HepG2 (cell line): Measurements from ENCODE around the gene BCAS2. TPM values are rescaled to one million over a fixed set of nuclear protein-coding genes. Genes with fewer than 3 reads are reported as not detected.

Experiments
- ARNT ChIP-seq: fragments of 450-650 bp; IDR thresholded peaks from 2 replicates; pipeline ENCODE4 v1.6.1; 2017
- CEBPG ChIP-seq: IDR thresholded peaks from 2 replicates; pipeline ENCODE4 v1.6.1; 2016
- CREM ChIP-seq, 2 experiments: sonication (generic) in 1 of 2; formaldehyde crosslinking in 1 of 2; IDR thresholded peaks; 2 replicates each; pipeline versions ENCODE4 v1.4.0 to v1.6.1; 2016 to 2020; ENCODE audit warnings: antibody characterized with exemption in 1 of 2, mild to moderate bottlenecking in 1 of 2, missing genetic modification reagents in 1 of 2
- E2F1 ChIP-seq: sonication (generic); formaldehyde crosslinking; IDR thresholded peaks from 2 replicates; pipeline ENCODE4 v1.5.0; 2020; ENCODE audit warnings: missing genetic modification reagents
- FIP1L1 ChIP-seq: fragments of 200-400 bp; formaldehyde crosslinking; IDR thresholded peaks from 2 replicates; pipeline ENCODE4 v1.6.1; 2018; ENCODE audit warnings: low read depth, mild to moderate bottlenecking, low read length, moderate library complexity, borderline replicate concordance; ENCODE audit not compliant: insufficient read depth
- KDM3A ChIP-seq: IDR thresholded peaks from 2 replicates; pipeline ENCODE4 v1.6.1; 2018; ENCODE audit warnings: low read depth, missing compliant biosample characterization
- MAF1 ChIP-seq: sonication (generic); formaldehyde crosslinking; IDR thresholded peaks from 2 replicates; pipeline ENCODE4 v1.5.0; 2020; ENCODE audit warnings: missing genetic modification reagents, borderline replicate concordance
- MBNL3 ChIP-seq: fragments of 250-450 bp; sonication (Bioruptor Pico); conservative IDR thresholded peaks from 2 replicates; pipeline ENCODE4 v1.8.0; 2022; ENCODE audit warnings: mild to moderate bottlenecking, inconsistent platforms
- MTA3 ChIP-seq: sonication (generic); formaldehyde crosslinking; IDR thresholded peaks from 2 replicates; pipeline ENCODE4 v1.4.0; 2020; ENCODE audit warnings: missing genetic modification reagents
- NRL ChIP-seq: sonication (generic); formaldehyde crosslinking; IDR thresholded peaks from 2 replicates; pipeline ENCODE4 v1.5.0; 2020; ENCODE audit warnings: missing genetic modification reagents, mild to moderate bottlenecking, moderate library complexity, borderline replicate concordance
- RBM22 ChIP-seq: fragments of 200-400 bp; formaldehyde crosslinking; optimal IDR thresholded peaks from 2 replicates; pipeline ENCODE3; 2017; ENCODE audit warnings: mild to moderate bottlenecking, low read length, moderate library complexity
- REXO4 ChIP-seq: sonication (generic); formaldehyde crosslinking; IDR thresholded peaks from 2 replicates; pipeline ENCODE4 v1.8.0; 2022; ENCODE audit warnings: missing genetic modification reagents, mild to moderate bottlenecking, borderline replicate concordance
- SATB2 ChIP-seq: sonication (generic); formaldehyde crosslinking; IDR thresholded peaks from 2 replicates; pipeline ENCODE4 v1.5.0; 2020; ENCODE audit warnings: missing genetic modification reagents
- TEF ChIP-seq: sonication (generic); formaldehyde crosslinking; IDR thresholded peaks from 2 replicates; pipeline ENCODE4 v1.5.0; 2020; ENCODE audit warnings: missing genetic modification reagents
- TOE1 ChIP-seq: sonication (generic); formaldehyde crosslinking; IDR thresholded peaks from 2 replicates; pipeline ENCODE4 v1.4.0; 2020; ENCODE audit warnings: mild to moderate bottlenecking, missing genetic modification reagents
- ZBTB1 ChIP-seq: sonication (generic); formaldehyde crosslinking; IDR thresholded peaks from 2 replicates; pipeline ENCODE4 v1.4.0; 2020; ENCODE audit warnings: missing genetic modification reagents, borderline replicate concordance
- ZFP1 ChIP-seq: IDR thresholded peaks from 2 replicates; pipeline ENCODE4 v1.6.1; 2016
- ZHX1 ChIP-seq: sonication (generic); formaldehyde crosslinking; IDR thresholded peaks from 2 replicates; pipeline ENCODE4 v1.8.1; 2022; ENCODE audit warnings: low read depth, mild to moderate bottlenecking, missing genetic modification reagents
- ZNF619 ChIP-seq: sonication (generic); formaldehyde crosslinking; IDR thresholded peaks from 2 replicates; pipeline ENCODE4 v1.4.0; 2020; ENCODE audit warnings: mild to moderate bottlenecking, missing genetic modification reagents
- ZNF816 ChIP-seq: sonication (generic); formaldehyde crosslinking; IDR thresholded peaks from 2 replicates; pipeline ENCODE4 v1.8.0; 2022; ENCODE audit warnings: missing genetic modification reagents, mild to moderate bottlenecking, borderline replicate concordance
- ZSCAN30 ChIP-seq: sonication (generic); formaldehyde crosslinking; IDR thresholded peaks from 2 replicates; pipeline ENCODE4 v1.5.0; 2020; ENCODE audit warnings: mild to moderate bottlenecking, missing genetic modification reagents
- polyA plus RNA-seq, 8 experiments: library from polyadenylated mRNA; depleted of rRNA in 3 of 8; stranded (reverse) in 7 of 8; unstranded in 1 of 8; fragments of >200 nt; fragmentation: Illumina TruSeq in 4 of 8; extraction: Trizol in 4 of 8; gene quantifications; 2 replicates each; pipeline versions ENCODE4 v1.2.1 to v1.2.3, GENCODE V29; 2011 to 2016; ENCODE audit warnings: low read depth in 4 of 8, missing spikeins in 1 of 8, mixed read lengths in 1 of 8; ENCODE audit not compliant: insufficient read depth in 1 of 8
- total RNA-seq, 5 experiments: library from RNA; depleted of rRNA; stranded (reverse); fragments of >200 nt; fragmentation: Illumina TruSeq; extraction: Trizol; gene quantifications; 2 replicates each; pipeline ENCODE4 v1.2.3, GENCODE V29; 2016; ENCODE audit warnings: low read depth in 1 of 5
- TF ChIP-seq, protein P1 (sequence below): sonication (generic); formaldehyde crosslinking; IDR thresholded peaks from 2 replicates; pipeline ENCODE4 v1.8.0; 2022; ENCODE audit warnings: missing genetic modification reagents, low read depth, mild to moderate bottlenecking, borderline replicate concordance
- TF ChIP-seq, protein P2 (sequence below): sonication (generic); formaldehyde crosslinking; IDR thresholded peaks from 2 replicates; pipeline ENCODE4 v1.4.0; 2020; ENCODE audit warnings: mild to moderate bottlenecking, low read depth, missing genetic modification reagents

Gene BCAS2
- total and polyA plus RNA-seq, 2 of the 13 experiments (the other 11 are each of a cell fraction or from before 2014, with no cell fraction given): 18.0 to 47.4 TPM

DNA sequence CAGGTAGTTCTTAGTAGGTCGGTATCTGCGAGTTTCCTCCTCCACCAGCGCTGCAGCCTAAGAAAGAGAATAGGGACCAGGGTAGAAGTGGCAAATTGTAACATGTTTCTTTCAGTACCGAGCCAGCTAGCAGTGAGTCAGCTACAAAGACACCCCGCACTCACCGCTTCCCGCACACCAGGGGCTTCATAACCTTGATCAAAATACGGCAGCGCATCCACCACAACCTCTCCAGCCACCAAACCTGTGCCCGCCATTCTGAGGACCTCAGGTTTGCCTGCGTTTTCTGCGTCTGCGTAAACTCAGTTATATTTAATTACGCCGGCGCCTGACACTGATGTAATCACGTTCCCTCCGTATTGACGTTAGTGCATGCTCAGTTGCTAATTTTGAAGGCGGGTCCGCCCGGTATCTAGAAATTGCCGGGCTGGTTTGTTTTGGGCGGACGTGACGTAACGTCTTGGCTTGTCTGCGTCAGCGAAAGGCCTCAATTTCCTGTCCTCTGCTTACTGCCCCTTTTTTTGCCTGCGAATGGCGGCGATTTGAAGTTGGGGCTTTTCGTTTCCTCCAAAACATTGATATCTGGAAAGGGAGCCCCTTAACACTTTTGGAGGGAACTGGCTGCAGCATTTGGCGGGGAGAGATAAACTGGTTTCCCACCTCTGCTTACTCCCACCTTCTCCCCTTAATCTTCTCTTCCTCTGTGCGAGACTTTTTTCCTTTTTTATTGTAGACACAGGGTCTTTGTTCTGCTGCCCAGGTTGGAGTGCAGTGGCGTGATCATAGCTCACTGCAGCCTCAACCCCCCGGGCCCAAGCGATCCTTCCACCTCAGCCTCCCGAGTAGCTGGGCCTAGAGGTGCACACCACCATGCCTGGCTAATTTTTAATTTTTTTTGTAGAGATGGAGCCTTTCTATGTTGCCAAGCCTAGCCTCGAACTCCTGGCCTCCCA is at the start of gene BCAS2 (continued):
- peak; percentile 90 for TF ChIP-seq ZHX1
- TF ChIP-seq ZNF619: no peak
- no peak for TF ChIP-seq MBNL3 (CRISPR knock-in tag)
- no peak for TF ChIP-seq TEF (CRISPR knock-in tag)
- no peak for TF ChIP-seq KDM3A (CRISPR knock-in tag)
- no peak for TF ChIP-seq ARNT
- no peak; the same call in 1 of the 2 replicates for TF ChIP-seq SATB2 (CRISPR knock-in tag)
- TF ChIP-seq, protein P1, sequence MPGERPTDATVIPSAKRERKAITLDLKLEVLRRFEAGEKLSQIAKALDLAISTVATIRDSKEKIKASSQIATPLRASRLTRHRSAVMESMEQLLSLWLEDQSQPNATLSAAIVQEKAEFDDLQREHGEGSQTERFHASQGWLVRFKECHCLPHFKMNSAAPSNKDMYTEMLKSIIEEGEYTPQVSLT (CRISPR knock-in tag): no peak
- TF ChIP-seq, protein P2, sequence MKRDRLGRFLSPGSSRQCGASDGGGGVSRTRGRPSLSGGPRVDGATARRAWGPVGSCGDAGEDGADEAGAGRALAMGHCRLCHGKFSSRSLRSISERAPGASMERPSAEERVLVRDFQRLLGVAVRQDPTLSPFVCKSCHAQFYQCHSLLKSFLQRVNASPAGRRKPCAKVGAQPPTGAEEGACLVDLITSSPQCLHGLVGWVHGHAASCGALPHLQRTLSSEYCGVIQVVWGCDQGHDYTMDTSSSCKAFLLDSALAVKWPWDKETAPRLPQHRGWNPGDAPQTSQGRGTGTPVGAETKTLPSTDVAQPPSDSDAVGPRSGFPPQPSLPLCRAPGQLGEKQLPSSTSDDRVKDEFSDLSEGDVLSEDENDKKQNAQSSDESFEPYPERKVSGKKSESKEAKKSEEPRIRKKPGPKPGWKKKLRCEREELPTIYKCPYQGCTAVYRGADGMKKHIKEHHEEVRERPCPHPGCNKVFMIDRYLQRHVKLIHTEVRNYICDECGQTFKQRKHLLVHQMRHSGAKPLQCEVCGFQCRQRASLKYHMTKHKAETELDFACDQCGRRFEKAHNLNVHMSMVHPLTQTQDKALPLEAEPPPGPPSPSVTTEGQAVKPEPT (CRISPR knock-in tag): no peak
- TF ChIP-seq CREM (IDR thresholded peaks at IDR 0.05): peak; percentile 99
- TF ChIP-seq CREM (CRISPR knock-in tag; IDR thresholded peaks at IDR 0.05): 0 out of 2 replicates have a peak, but pooled peaks have one; percentile 57
- TF ChIP-seq TOE1 (CRISPR knock-in tag): no peak
- TF ChIP-seq MTA3: no peak
- TF ChIP-seq ZSCAN30 (CRISPR knock-in tag): no peak
- TF ChIP-seq RBM22: no peak
- no peak for TF ChIP-seq E2F1
- no peak for TF ChIP-seq REXO4 (CRISPR knock-in tag)
- 0 out of 2 replicates have a peak, but pooled peaks have one; percentile 44 for TF ChIP-seq MAF1
- TF ChIP-seq ZNF816 (CRISPR knock-in tag): 0 out of 2 replicates have a peak, but pooled peaks have one; percentile 64
- peak; percentile 61; the same call in 1 of the 2 replicates for TF ChIP-seq CEBPG (CRISPR knock-in tag)
- TF ChIP-seq FIP1L1: no peak
- TF ChIP-seq ZFP1: no peak
- TF ChIP-seq ZBTB1 (CRISPR knock-in tag): no peak
- TF ChIP-seq NRL: no peak
